ENCODE data around the gene ARHGAP22.
"Not testable (repeated sequence)": the region's sequence is repeated elsewhere in the genome, so short reads cannot be mapped to it uniquely, and the experiment has no call there.

DNA sequence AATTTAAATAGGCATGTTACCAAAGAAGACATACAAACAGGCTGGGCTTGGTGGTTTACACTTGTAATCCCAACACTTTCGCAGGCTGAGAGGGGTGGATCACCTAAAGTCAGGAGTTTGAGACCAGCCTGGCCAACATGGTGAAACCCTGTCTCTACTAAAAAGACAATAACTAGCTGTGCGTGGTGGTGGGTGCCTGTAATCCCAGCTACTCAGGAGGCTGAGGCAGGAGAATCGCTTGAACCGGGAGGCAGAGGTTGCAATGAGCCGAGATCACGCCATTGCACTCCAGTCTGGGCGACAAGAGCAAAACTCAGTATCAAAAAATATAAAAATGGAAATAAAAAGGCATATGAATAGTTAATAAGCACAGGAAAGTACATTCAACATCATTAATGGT, 42.2 kb upstream of the ARHGAP22 start:
- TF ChIP-seq, protein P1, sequence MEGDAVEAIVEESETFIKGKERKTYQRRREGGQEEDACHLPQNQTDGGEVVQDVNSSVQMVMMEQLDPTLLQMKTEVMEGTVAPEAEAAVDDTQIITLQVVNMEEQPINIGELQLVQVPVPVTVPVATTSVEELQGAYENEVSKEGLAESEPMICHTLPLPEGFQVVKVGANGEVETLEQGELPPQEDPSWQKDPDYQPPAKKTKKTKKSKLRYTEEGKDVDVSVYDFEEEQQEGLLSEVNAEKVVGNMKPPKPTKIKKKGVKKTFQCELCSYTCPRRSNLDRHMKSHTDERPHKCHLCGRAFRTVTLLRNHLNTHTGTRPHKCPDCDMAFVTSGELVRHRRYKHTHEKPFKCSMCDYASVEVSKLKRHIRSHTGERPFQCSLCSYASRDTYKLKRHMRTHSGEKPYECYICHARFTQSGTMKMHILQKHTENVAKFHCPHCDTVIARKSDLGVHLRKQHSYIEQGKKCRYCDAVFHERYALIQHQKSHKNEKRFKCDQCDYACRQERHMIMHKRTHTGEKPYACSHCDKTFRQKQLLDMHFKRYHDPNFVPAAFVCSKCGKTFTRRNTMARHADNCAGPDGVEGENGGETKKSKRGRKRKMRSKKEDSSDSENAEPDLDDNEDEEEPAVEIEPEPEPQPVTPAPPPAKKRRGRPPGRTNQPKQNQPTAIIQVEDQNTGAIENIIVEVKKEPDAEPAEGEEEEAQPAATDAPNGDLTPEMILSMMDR (IDR thresholded peaks at IDR 0.05 in 2 of 3, conservative IDR thresholded peaks at IDR 0.05 in 1 of 3; ENCODE audit: borderline replicate concordance in 1 of 3, insufficient read depth in 1 of 3, low read depth in 2 of 3, low read length in 2 of 3), result not testable (repeated sequence)
- TF ChIP-seq YY1 (IDR thresholded peaks at IDR 0.05; ENCODE audit: extremely low read depth, insufficient replicate concordance, low read depth, low read length); POLR2AphosphoS5 (IDR thresholded peaks at IDR 0.05; ENCODE audit: low read depth, low read length); POLR2A (IDR thresholded peaks at IDR 0.05; ENCODE audit: borderline replicate concordance, extremely low read depth, insufficient read depth, insufficient read length); ZNF274 (IDR thresholded peaks at IDR 0.05; ENCODE audit: low read depth, low read length): not testable (repeated sequence)

Measured in HCT116 (cell line).